Keratinocyte (primary cell): ENCODE measurements around the gene RING1.

ENCODE experiments used
- EZH2 ChIP-seq: IDR thresholded peaks from one replicate; pipeline ENCODE4 v1.6.1; 2012; ENCODE audit warnings: inconsistent platforms, mild to moderate bottlenecking, low read length, moderate library complexity
- TF ChIP-seq, protein P1 (sequence below), 3 experiments: IDR thresholded peaks in 1 of 3; conservative IDR thresholded peaks in 1 of 3; optimal IDR thresholded peaks in 1 of 3; 2 replicates in 2 of 3; 3 replicates in 1 of 3; pipeline versions ENCODE3 to v1.5.1; 2011; ENCODE audit warnings: low read length in 3 of 3, mild to moderate bottlenecking in 3 of 3, moderate library complexity in 2 of 3, control low read depth in 1 of 3, inconsistent platforms in 1 of 3; ENCODE audit not compliant: insufficient read depth in 2 of 3; ENCODE audit errors: extremely low read depth in 1 of 3

DNA sequence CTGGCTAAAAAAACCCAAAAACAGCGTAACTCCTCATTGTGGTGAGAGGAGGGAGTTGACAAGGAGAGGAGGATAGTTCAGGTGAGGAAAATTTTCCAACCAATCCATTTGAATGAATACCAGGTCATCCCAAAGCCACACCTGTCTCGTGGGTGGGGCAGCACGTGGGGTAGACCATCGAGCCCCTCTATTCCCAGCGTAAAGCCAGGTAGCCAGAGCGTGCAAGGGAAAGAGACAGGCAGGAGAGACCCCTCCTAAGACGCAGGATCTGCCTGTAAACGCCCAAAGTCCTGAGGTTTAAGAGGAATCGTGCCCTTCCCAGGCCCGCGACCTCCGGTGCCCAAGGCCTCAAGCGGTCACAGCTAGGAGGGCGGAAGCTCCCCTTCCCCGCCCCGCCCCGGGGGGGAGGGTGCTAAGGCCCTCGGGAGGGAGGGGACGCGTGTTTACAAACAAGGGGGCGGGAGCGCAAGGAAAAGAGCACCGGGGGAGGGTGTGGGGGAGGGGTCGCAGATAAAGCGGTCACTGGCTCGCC lies 8.5 kb upstream of the RING1 start:
- TF ChIP-seq, protein P1, sequence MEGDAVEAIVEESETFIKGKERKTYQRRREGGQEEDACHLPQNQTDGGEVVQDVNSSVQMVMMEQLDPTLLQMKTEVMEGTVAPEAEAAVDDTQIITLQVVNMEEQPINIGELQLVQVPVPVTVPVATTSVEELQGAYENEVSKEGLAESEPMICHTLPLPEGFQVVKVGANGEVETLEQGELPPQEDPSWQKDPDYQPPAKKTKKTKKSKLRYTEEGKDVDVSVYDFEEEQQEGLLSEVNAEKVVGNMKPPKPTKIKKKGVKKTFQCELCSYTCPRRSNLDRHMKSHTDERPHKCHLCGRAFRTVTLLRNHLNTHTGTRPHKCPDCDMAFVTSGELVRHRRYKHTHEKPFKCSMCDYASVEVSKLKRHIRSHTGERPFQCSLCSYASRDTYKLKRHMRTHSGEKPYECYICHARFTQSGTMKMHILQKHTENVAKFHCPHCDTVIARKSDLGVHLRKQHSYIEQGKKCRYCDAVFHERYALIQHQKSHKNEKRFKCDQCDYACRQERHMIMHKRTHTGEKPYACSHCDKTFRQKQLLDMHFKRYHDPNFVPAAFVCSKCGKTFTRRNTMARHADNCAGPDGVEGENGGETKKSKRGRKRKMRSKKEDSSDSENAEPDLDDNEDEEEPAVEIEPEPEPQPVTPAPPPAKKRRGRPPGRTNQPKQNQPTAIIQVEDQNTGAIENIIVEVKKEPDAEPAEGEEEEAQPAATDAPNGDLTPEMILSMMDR (optimal IDR thresholded peaks at IDR 0.05 in 1 of 3, IDR thresholded peaks at IDR 0.05 in 1 of 3, conservative IDR thresholded peaks at IDR 0.05 in 1 of 3; ENCODE audit: extremely low read depth in 1 of 3, insufficient read depth in 2 of 3, low read length in 3 of 3), result no peak
- TF ChIP-seq EZH2, result no peak
